Measurements from ENCODE around the gene FFAR3.

FFAR3 gene

GRCh38 chr19:35346193-35347052 is 11.8 kb upstream of the FFAR3 start:
- H3K27ac ChIP-seq (ENCODE audit: low read length): no peak overlapping the region
- no peaks in the 10 kb centered on the region for H3K9me3 ChIP-seq (ENCODE audit: control insufficient read depth in 1 of 2, low read length in 2 of 2)
- no peaks in the 10 kb centered on the region for H3K36me3 ChIP-seq (ENCODE audit: control insufficient read depth in 1 of 2, insufficient read depth in 2 of 2, low read length in 2 of 2)
- H3K4me3 ChIP-seq (ENCODE audit: low read depth in 1 of 2, low read length in 2 of 2): no peak overlapping the region
- no peaks in the 10 kb centered on the region for H3K4me1 ChIP-seq (ENCODE audit: control insufficient read depth in 1 of 2, insufficient read depth in 2 of 2, low read length in 2 of 2)
- no peaks in the 10 kb centered on the region for H3K27me3 ChIP-seq (ENCODE audit: low read depth, low read length)

DNA sequence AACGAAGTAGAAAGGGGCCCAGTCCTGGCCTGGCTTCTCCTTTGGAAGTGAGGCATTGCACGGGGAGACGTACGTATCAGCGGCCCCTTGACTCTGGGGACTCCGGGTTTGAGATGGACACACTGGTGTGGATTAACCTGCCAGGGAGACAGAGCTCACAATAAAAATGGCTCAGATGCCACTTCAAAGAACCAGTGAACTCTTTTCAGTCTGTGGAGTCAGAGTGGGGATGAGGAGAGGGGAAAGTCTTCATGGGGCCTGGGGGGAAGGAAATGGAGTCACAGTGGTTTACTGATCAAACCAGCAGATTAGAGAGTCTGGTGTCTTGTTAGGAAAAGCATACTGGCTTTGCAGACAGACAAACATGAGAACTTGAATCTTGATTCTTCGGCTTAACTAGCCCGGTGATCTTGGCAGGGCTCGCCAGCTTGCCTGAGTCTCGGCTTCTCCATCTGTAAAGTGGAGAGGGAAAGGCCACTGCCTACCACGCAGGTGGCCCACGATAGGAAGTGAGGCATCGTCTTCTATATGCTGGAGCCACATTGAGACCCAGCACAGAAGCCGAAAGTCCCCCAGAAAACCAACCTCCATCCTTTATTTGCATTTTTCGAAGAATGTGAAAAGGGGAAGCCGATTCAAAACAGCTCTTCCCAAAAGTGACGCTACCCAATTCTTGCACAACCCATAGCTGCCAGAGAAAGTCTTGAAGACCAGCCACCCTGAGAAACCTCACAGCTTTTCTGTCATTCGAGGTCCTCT is 10.9 kb upstream of the FFAR3 start, which contains the start of gene FFAR1:
TSS of gene FFAR1 (plus strand) at position 732 of the 759 bp plus-strand sequence. CDS start 3,650 bp downstream, outside the sequence.
- no peaks in the 10 kb centered on the region for H3K4me1 ChIP-seq (ENCODE audit: control insufficient read depth in 1 of 2, insufficient read depth in 2 of 2, low read length in 2 of 2)
- no peak within 1 kb of the TSS for H3K27ac ChIP-seq (ENCODE audit: low read length)
- no peaks in the 10 kb centered on the region for H3K27me3 ChIP-seq (ENCODE audit: low read depth, low read length)
- H3K36me3 ChIP-seq (ENCODE audit: control insufficient read depth in 1 of 2, insufficient read depth in 2 of 2, low read length in 2 of 2): no peaks in the 10 kb centered on the region
- no peaks in the 10 kb centered on the region for H3K9me3 ChIP-seq (ENCODE audit: control insufficient read depth in 1 of 2, low read length in 2 of 2)
- no peak within 1 kb of the TSS for H3K4me3 ChIP-seq (ENCODE audit: low read depth in 1 of 2, low read length in 2 of 2)

DNA sequence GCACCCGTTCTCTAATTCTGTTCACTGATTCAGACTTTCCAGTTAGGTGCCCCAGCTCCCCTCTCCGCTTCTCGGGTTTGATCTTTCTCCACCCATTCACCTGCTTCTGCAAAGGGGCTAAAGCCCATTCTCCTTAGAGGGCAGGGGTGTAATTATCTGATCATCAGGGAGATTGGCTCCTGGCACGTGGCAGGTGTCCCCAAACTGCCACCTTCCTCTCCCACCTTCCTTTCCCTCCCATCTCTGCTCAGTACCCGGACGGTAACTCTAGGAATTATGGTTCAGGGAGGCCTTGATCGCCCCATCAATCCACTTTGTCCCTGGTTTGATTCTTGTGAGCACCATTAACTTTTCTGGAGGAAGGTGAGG is 10.3 kb upstream of the FFAR3 start:
- Histone ChIP-seq H3K4me3 (ENCODE audit: low read depth in 1 of 2, low read length in 2 of 2) (no peak overlapping the region), H3K27ac (ENCODE audit: low read length) (no peak overlapping the region), H3K4me1 (ENCODE audit: control insufficient read depth in 1 of 2, insufficient read depth in 2 of 2, low read length in 2 of 2) (no peaks in the 10 kb centered on the region), H3K9me3 (ENCODE audit: control insufficient read depth in 1 of 2, low read length in 2 of 2) (no peaks in the 10 kb centered on the region), H3K36me3 (ENCODE audit: control insufficient read depth in 1 of 2, insufficient read depth in 2 of 2, low read length in 2 of 2) (no peaks in the 10 kb centered on the region), H3K27me3 (ENCODE audit: low read depth, low read length) (no peaks in the 10 kb centered on the region)

DNA sequence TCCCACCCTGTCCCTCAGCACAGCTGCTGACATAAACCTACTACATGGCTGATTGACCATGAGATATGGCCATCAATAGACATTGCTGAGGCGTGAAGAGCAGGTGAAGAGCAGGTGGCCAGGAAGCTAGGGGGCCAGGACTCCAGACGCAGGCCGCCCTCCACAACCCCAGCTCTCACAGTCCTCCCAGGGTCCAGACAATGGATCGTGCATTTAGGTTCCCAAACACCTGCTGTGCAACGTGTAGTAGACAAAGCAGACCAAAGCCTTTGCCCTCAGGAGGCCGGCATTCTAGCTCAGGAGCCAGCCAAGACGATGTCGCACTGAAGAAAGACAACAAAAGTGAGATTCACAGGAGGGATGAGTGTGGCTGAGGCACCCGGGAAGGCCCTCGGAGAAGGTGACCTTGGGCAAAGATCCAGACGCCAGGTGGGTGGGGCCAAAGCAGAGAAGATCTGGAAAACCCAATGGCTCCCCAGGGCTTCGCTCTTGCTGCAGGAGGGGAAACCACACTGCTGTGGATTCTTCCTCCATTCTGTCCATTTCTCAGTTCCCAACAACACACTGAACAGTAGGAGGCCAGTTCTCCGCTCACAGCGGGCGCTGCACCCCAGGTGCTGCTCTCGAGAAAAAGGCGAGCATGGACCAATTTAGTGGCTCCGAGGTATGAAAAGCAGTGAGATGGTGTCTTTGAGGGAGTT is 9.2 kb upstream of the FFAR3 start:
- Histone ChIP-seq H3K4me3 (ENCODE audit: low read depth in 1 of 2, low read length in 2 of 2) (no peak overlapping the region), H3K4me1 (ENCODE audit: control insufficient read depth in 1 of 2, insufficient read depth in 2 of 2, low read length in 2 of 2) (no peaks in the 10 kb centered on the region), H3K36me3 (ENCODE audit: control insufficient read depth in 1 of 2, insufficient read depth in 2 of 2, low read length in 2 of 2) (no peaks in the 10 kb centered on the region), H3K9me3 (ENCODE audit: control insufficient read depth in 1 of 2, low read length in 2 of 2) (no peaks in the 10 kb centered on the region), H3K27ac (ENCODE audit: low read length) (no peak overlapping the region), H3K27me3 (ENCODE audit: low read depth, low read length) (no peaks in the 10 kb centered on the region)

- no peaks in the 10 kb centered on the region for H3K27me3 ChIP-seq (ENCODE audit: low read depth, low read length)
- no peaks in the 10 kb centered on the region for H3K36me3 ChIP-seq (ENCODE audit: control insufficient read depth in 1 of 2, insufficient read depth in 2 of 2, low read length in 2 of 2)
- H3K27ac ChIP-seq (ENCODE audit: low read length): no peak overlapping the region
- H3K4me1 ChIP-seq (ENCODE audit: control insufficient read depth in 1 of 2, insufficient read depth in 2 of 2, low read length in 2 of 2): no peaks in the 10 kb centered on the region
- no peaks in the 10 kb centered on the region for H3K9me3 ChIP-seq (ENCODE audit: control insufficient read depth in 1 of 2, low read length in 2 of 2)
- H3K4me3 ChIP-seq (ENCODE audit: low read depth in 1 of 2, low read length in 2 of 2): no peak overlapping the region
These were observed 8.4 kb upstream of the FFAR3 start for GRCh38 chr19:35349614-35350521.

GRCh38 chr19:35350591-35350990 is 7.7 kb upstream of the FFAR3 start:
- Histone ChIP-seq H3K4me1 (ENCODE audit: control insufficient read depth in 1 of 2, insufficient read depth in 2 of 2, low read length in 2 of 2) (no peaks in the 10 kb centered on the region), H3K27me3 (ENCODE audit: low read depth, low read length) (no peaks in the 10 kb centered on the region), H3K9me3 (ENCODE audit: control insufficient read depth in 1 of 2, low read length in 2 of 2) (no peaks in the 10 kb centered on the region), H3K36me3 (ENCODE audit: control insufficient read depth in 1 of 2, insufficient read depth in 2 of 2, low read length in 2 of 2) (no peaks in the 10 kb centered on the region), H3K27ac (ENCODE audit: low read length) (no peak overlapping the region), H3K4me3 (ENCODE audit: low read depth in 1 of 2, low read length in 2 of 2) (no peak overlapping the region)

GRCh38 chr19:35351411-35352176 is 6.7 kb upstream of the FFAR3 start:
- Histone ChIP-seq H3K27me3 (ENCODE audit: low read depth, low read length) (no peaks in the 10 kb centered on the region), H3K9me3 (ENCODE audit: control insufficient read depth in 1 of 2, low read length in 2 of 2) (no peaks in the 10 kb centered on the region), H3K4me3 (ENCODE audit: low read depth in 1 of 2, low read length in 2 of 2) (no peak overlapping the region), H3K4me1 (ENCODE audit: control insufficient read depth in 1 of 2, insufficient read depth in 2 of 2, low read length in 2 of 2) (no peaks in the 10 kb centered on the region), H3K36me3 (ENCODE audit: control insufficient read depth in 1 of 2, insufficient read depth in 2 of 2, low read length in 2 of 2) (no peaks in the 10 kb centered on the region), H3K27ac (ENCODE audit: low read length) (no peak overlapping the region)

GRCh38 chr19:35352177-35352447 is 6.1 kb upstream of the FFAR3 start:
- Histone ChIP-seq H3K4me3 (ENCODE audit: low read depth in 1 of 2, low read length in 2 of 2) (no peak overlapping the region), H3K9me3 (ENCODE audit: control insufficient read depth in 1 of 2, low read length in 2 of 2) (no peaks in the 10 kb centered on the region), H3K27ac (ENCODE audit: low read length) (no peak overlapping the region), H3K27me3 (ENCODE audit: low read depth, low read length) (no peaks in the 10 kb centered on the region), H3K36me3 (ENCODE audit: control insufficient read depth in 1 of 2, insufficient read depth in 2 of 2, low read length in 2 of 2) (no peaks in the 10 kb centered on the region), H3K4me1 (ENCODE audit: control insufficient read depth in 1 of 2, insufficient read depth in 2 of 2, low read length in 2 of 2) (no peaks in the 10 kb centered on the region)

DNA sequence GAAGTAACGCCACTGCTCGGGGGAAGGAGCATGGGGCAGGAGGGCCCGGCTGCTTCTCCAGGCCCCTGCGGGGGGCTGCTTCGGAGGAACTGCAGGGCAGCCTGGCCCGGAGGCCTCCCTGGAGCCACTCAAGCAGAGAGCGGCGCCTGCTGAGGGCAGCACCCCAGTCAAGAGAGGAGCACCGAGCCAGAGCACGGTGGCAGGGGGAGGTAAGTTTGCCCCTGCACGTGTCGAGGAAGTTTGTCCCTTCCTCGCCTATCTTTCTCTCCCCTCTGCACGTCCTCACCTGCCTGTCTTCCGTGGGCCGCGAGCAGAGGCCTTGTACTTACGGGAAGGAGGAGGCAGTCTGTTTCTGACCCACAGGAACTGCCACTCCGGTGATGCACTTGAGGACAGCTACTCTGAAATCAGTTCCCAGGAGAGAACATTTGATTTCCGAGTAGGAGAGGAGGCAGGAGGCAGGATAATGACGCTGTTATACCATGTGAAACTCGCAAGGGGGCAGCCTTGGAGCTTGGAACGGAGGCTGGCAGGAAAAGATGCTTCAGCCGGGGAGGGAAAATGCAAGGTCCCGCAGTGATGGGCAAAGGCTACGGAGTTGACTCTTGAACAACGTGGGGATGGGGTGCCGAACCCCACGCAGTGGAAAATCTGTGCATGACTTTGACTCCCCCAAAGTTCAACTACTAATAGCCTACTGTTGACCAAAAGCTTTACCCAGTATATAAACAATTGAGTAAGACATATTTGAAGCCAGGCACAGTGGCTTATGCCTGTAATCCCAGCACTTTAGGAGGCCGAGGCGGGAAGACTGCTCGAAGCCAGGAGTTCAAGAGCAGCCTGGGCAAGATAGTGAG is 5.6 kb upstream of the FFAR3 start:
- H3K9me3 ChIP-seq (ENCODE audit: control insufficient read depth in 1 of 2, low read length in 2 of 2): no peaks in the 10 kb centered on the region
- H3K4me3 ChIP-seq (ENCODE audit: low read depth in 1 of 2, low read length in 2 of 2): no peak overlapping the region
- no peak overlapping the region for H3K27ac ChIP-seq (ENCODE audit: low read length)
- H3K27me3 ChIP-seq (ENCODE audit: low read depth, low read length): no peaks in the 10 kb centered on the region
- no peaks in the 10 kb centered on the region for H3K36me3 ChIP-seq (ENCODE audit: control insufficient read depth in 1 of 2, insufficient read depth in 2 of 2, low read length in 2 of 2)
- H3K4me1 ChIP-seq (ENCODE audit: control insufficient read depth in 1 of 2, insufficient read depth in 2 of 2, low read length in 2 of 2): no peaks in the 10 kb centered on the region

DNA sequence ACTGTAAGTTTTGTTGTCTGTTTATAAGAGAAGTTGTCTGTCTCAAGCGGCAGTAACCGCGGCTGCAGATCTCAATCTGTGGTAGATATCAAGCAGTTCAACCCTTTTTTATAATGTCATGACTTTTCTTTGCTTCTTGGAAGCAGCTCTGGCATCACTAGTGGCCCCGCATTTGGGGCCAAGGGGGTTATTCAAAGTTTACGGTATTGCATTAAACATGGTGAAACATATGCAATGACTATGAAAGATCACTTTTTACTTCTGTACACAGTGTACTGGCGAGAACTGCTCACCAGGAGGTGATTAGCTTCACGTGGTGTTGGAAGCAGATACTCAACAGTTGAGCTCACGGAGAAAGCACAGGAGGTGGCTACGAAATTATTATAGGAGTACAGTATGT is 4.6 kb upstream of the FFAR3 start:
- Histone ChIP-seq H3K9me3 (ENCODE audit: control insufficient read depth in 1 of 2, low read length in 2 of 2) (no peaks in the 10 kb centered on the region), H3K36me3 (ENCODE audit: control insufficient read depth in 1 of 2, insufficient read depth in 2 of 2, low read length in 2 of 2) (no peaks in the 10 kb centered on the region), H3K4me1 (ENCODE audit: control insufficient read depth in 1 of 2, insufficient read depth in 2 of 2, low read length in 2 of 2) (no peaks in the 10 kb centered on the region), H3K27ac (ENCODE audit: low read length) (no peak overlapping the region), H3K4me3 (ENCODE audit: low read depth in 1 of 2, low read length in 2 of 2) (no peak overlapping the region), H3K27me3 (ENCODE audit: low read depth, low read length) (no peaks in the 10 kb centered on the region)

Data from muscle layer of duodenum (tissue), 2 donors.